Peyer's patch (tissue), 4 donors: Measurements from ENCODE around the gene NR1H4.

Source experiments
- CTCF ChIP-seq, 6 experiments: fragments of 450-650 bp in 4 of 6; fragments of 200-600 bp in 2 of 6; sonication (generic) in 1 of 6; IDR thresholded peaks; one replicate each; pipeline ENCODE4 v1.5.1; 2017 to 2019; ENCODE audit warnings: antibody characterized with exemption in 6 of 6, mild to moderate bottlenecking in 3 of 6, moderate library complexity in 1 of 6
- POLR2A ChIP-seq, 2 donors: fragments of 450-650 bp; IDR thresholded peaks; one replicate each; pipeline ENCODE4 v1.5.1; 2017; ENCODE audit warnings: antibody characterized with exemption in 2 of 2, mild to moderate bottlenecking in 2 of 2, moderate library complexity in 2 of 2

GRCh38 chr12:100453951-100454350, 19.7 kb upstream of the NR1H4 start:
- no peak for TF ChIP-seq CTCF (IDR thresholded peaks at IDR 0.05)
- TF ChIP-seq POLR2A (IDR thresholded peaks at IDR 0.05): no peak
